ENCODE measurements around the gene FARP2. TPM values are rescaled to one million over a fixed set of nuclear protein-coding genes. Genes with fewer than 3 reads are reported as not detected.
A peak's percentile ranks its signal among the peaks of the same experiment; 100 is the strongest.

The FARP2 gene, protein sequence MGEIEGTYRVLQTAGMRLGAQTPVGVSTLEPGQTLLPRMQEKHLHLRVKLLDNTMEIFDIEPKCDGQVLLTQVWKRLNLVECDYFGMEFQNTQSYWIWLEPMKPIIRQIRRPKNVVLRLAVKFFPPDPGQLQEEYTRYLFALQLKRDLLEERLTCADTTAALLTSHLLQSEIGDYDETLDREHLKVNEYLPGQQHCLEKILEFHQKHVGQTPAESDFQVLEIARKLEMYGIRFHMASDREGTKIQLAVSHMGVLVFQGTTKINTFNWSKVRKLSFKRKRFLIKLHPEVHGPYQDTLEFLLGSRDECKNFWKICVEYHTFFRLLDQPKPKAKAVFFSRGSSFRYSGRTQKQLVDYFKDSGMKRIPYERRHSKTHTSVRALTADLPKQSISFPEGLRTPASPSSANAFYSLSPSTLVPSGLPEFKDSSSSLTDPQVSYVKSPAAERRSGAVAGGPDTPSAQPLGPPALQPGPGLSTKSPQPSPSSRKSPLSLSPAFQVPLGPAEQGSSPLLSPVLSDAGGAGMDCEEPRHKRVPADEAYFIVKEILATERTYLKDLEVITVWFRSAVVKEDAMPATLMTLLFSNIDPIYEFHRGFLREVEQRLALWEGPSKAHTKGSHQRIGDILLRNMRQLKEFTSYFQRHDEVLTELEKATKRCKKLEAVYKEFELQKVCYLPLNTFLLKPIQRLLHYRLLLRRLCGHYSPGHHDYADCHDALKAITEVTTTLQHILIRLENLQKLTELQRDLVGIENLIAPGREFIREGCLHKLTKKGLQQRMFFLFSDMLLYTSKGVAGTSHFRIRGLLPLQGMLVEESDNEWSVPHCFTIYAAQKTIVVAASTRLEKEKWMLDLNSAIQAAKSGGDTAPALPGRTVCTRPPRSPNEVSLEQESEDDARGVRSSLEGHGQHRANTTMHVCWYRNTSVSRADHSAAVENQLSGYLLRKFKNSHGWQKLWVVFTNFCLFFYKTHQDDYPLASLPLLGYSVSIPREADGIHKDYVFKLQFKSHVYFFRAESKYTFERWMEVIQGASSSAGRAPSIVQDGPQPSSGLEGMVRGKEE
- 59.0 and 67.7 TPM in 2 replicates for total RNA-seq (2022)
- percentile 73 among the genes with signal in this experiment for Bru-seq, nascent RNA
- percentile 67 among the genes with signal in this experiment for BruChase-seq, experiment 1, labeled RNA remaining after a 6-hour chase
- BruChase-seq, experiment 2, labeled RNA remaining after a 2-hour chase = percentile 69 among the genes with signal in this experiment
- long read RNA-seq, full-length matches to known transcripts = 7 of 23 reads
- long read RNA-seq, partial matches to known transcripts = 2 of 23 reads
- long read RNA-seq, other reads (novel, unspliced or antisense) = 14 of 23 reads

GRCh38 chr2:241355983-241356870 is at the start of gene FARP2:
Gene FARP2 (plus strand): TSS chr2:241356285. CDS start chr2:241373108, 16,823 bp downstream.
- intact Hi-C loops (cut with micrococcal nuclease; ENCODE audit: unreplicated experiment) = loop anchor here (5.0 kb wide), 1 partner anchor 36 kb away; no protein-coding TSS in a partner anchor
- H3K4me3 Mint-ChIP-seq (ENCODE audit: low read depth, unreplicated experiment) = peak within 1 kb of the TSS; percentile 79
- peaks cover 69% of the 10 kb centered on the region for H3K4me1 Mint-ChIP-seq (ENCODE audit: low read depth, unreplicated experiment)
- CTCF ChIA-PET = interaction anchor here (0.6 to 1.0 kb wide), 2 partner anchors 36 to 228 kb away, joined by 3 to 4 read pairs; no protein-coding TSS in a partner anchor
- TF ChIP-seq CTCF (IDR thresholded peaks at IDR 0.05; ENCODE audit: unreplicated experiment) = no peak
- H3K9me3 Mint-ChIP-seq (ENCODE audit: low read depth, unreplicated experiment) = no peaks in the 10 kb centered on the region
- DNase-seq = peak; percentile 98
- no TSS peak for BruUV-seq (replicated peaks)
- no peaks in the 10 kb centered on the region for H3K27me3 Mint-ChIP-seq (ENCODE audit: unreplicated experiment)
- peaks cover 59% of the 10 kb centered on the region for H3K36me3 Mint-ChIP-seq (ENCODE audit: insufficient read depth, unreplicated experiment)
- H3K27ac Mint-ChIP-seq (ENCODE audit: unreplicated experiment) = peak within 1 kb of the TSS; percentile 92

DNA sequence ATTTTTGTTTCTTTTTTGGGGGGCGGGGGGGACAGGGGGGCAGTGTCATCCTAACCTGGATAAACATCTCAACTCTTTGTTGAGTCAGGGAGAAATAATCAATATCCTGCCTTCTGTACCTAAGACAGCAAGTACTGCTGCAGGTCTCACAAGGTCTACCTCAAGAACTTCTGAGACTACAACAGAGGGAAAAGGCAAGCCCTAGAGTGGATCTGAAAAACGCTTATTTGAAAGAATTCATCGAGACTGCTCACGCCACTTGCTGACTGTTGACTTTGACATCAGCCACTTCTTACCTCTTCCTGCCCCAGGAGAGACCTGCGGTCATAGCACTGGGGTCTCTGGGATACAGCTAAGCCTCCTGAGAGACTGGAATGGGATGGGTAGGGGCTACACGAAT is 49.0 kb upstream of the FARP2 start:
- TF ChIP-seq CTCF (IDR thresholded peaks at IDR 0.05; ENCODE audit: unreplicated experiment) = no peak
- Mint-ChIP-seq H3K4me1 (ENCODE audit: low read depth, unreplicated experiment) (peaks cover 42% of the 10 kb centered on the region), H3K36me3 (ENCODE audit: insufficient read depth, unreplicated experiment) (no peaks in the 10 kb centered on the region), H3K27me3 (ENCODE audit: unreplicated experiment) (no peaks in the 10 kb centered on the region), H3K9me3 (ENCODE audit: low read depth, unreplicated experiment) (no peaks in the 10 kb centered on the region), H3K4me3 (ENCODE audit: low read depth, unreplicated experiment) (no peak overlapping the region), H3K27ac (ENCODE audit: unreplicated experiment) (no peak overlapping the region)
- intact Hi-C loops (cut with micrococcal nuclease; ENCODE audit: unreplicated experiment) = no loop called here
- no TSS peak for BruUV-seq (replicated peaks)
- DNase-seq = no peak
- CTCF ChIA-PET = no interaction called here

GRCh38 chr2:241308267-241308666 is 47.8 kb upstream of the FARP2 start:
- peaks cover 42% of the 10 kb centered on the region for H3K4me1 Mint-ChIP-seq (ENCODE audit: low read depth, unreplicated experiment)
- intact Hi-C loops (cut with micrococcal nuclease; ENCODE audit: unreplicated experiment) = no loop called here
- no peak for DNase-seq
- H3K9me3 Mint-ChIP-seq (ENCODE audit: low read depth, unreplicated experiment) = no peaks in the 10 kb centered on the region
- H3K4me3 Mint-ChIP-seq (ENCODE audit: low read depth, unreplicated experiment) = no peak overlapping the region
- CTCF ChIA-PET = no interaction called here
- H3K27ac Mint-ChIP-seq (ENCODE audit: unreplicated experiment) = no peak overlapping the region
- H3K27me3 Mint-ChIP-seq (ENCODE audit: unreplicated experiment) = no peaks in the 10 kb centered on the region
- no TSS peak for BruUV-seq (replicated peaks)
- TF ChIP-seq CTCF (IDR thresholded peaks at IDR 0.05; ENCODE audit: unreplicated experiment) = no peak
- H3K36me3 Mint-ChIP-seq (ENCODE audit: insufficient read depth, unreplicated experiment) = peaks cover 6% of the 10 kb centered on the region

Measured in Calu3 (cell line).